ENCODE measurements around the gene GPANK1.

Gene GPANK1

GRCh38 chr6:31687321-31687720, 22.5 kb upstream of the GPANK1 start:
- Histone ChIP-seq H3K4me1 (ENCODE audit: insufficient read depth, low read length) (no peaks in the 10 kb centered on the region), H3K27me3 (ENCODE audit: insufficient read depth, low read length) (no peaks in the 10 kb centered on the region), H3K36me3 (ENCODE audit: insufficient read depth, low read length) (peaks cover 79% of the 10 kb centered on the region), H2AFZ (ENCODE audit: low read depth, low read length) (no peak overlapping the region), H3K9me3 (ENCODE audit: low read length) (peaks cover 3% of the 10 kb centered on the region), H3K4me3 (ENCODE audit: low read length) (no peak overlapping the region)

GRCh38 chr6:31686483-31686882, 21.7 kb upstream of the GPANK1 start:
- peaks cover 3% of the 10 kb centered on the region for H3K9me3 ChIP-seq (ENCODE audit: low read length)
- peaks cover 71% of the 10 kb centered on the region for H3K36me3 ChIP-seq (ENCODE audit: insufficient read depth, low read length)
- H3K4me3 ChIP-seq (ENCODE audit: low read length) = no peak overlapping the region
- no peaks in the 10 kb centered on the region for H3K4me1 ChIP-seq (ENCODE audit: insufficient read depth, low read length)
- H3K27me3 ChIP-seq (ENCODE audit: insufficient read depth, low read length) = no peaks in the 10 kb centered on the region
- H2AFZ ChIP-seq (ENCODE audit: low read depth, low read length) = no peak overlapping the region

GRCh38 chr6:31683591-31683990, 18.8 kb upstream of the GPANK1 start:
- no peaks in the 10 kb centered on the region for H3K27me3 ChIP-seq (ENCODE audit: insufficient read depth, low read length)
- peaks cover 44% of the 10 kb centered on the region for H3K36me3 ChIP-seq (ENCODE audit: insufficient read depth, low read length)
- H3K4me3 ChIP-seq (ENCODE audit: low read length) = no peak overlapping the region
- peaks cover 3% of the 10 kb centered on the region for H3K9me3 ChIP-seq (ENCODE audit: low read length)
- H3K4me1 ChIP-seq (ENCODE audit: insufficient read depth, low read length) = peaks cover 2% of the 10 kb centered on the region
- H2AFZ ChIP-seq (ENCODE audit: low read depth, low read length) = no peak overlapping the region

- no peak overlapping the region for H2AFZ ChIP-seq (ENCODE audit: low read depth, low read length)
- peaks cover 3% of the 10 kb centered on the region for H3K9me3 ChIP-seq (ENCODE audit: low read length)
- peaks cover 21% of the 10 kb centered on the region for H3K36me3 ChIP-seq (ENCODE audit: insufficient read depth, low read length)
- no peak overlapping the region for H3K4me3 ChIP-seq (ENCODE audit: low read length)
- H3K4me1 ChIP-seq (ENCODE audit: insufficient read depth, low read length) = peaks cover 2% of the 10 kb centered on the region
- H3K27me3 ChIP-seq (ENCODE audit: insufficient read depth, low read length) = no peaks in the 10 kb centered on the region
Measured at GRCh38 chr6:31681135-31681671, 16.4 kb upstream of the GPANK1 start.

- Histone ChIP-seq H3K27me3 (ENCODE audit: insufficient read depth, low read length) (no peaks in the 10 kb centered on the region), H3K4me1 (ENCODE audit: insufficient read depth, low read length) (peaks cover 2% of the 10 kb centered on the region), H3K4me3 (ENCODE audit: low read length) (no peak within 1 kb of the TSS), H3K9me3 (ENCODE audit: low read length) (peaks cover 3% of the 10 kb centered on the region), H3K36me3 (ENCODE audit: insufficient read depth, low read length) (peaks cover 17% of the 10 kb centered on the region), H2AFZ (ENCODE audit: low read depth, low read length) (no peak within 1 kb of the TSS)
Measured at GRCh38 chr6:31680226-31681134, 15.7 kb upstream of the GPANK1 start, which contains the start of gene LY6G5C. Gene LY6G5C, minus strand, starts transcription at chr6:31681067. Its CDS starts 694 bp downstream, at chr6:31680373.

- H3K4me3 ChIP-seq (ENCODE audit: low read length) = no peak overlapping the region
- no peak overlapping the region for H2AFZ ChIP-seq (ENCODE audit: low read depth, low read length)
- no peaks in the 10 kb centered on the region for H3K9me3 ChIP-seq (ENCODE audit: low read length)
- peaks cover 2% of the 10 kb centered on the region for H3K4me1 ChIP-seq (ENCODE audit: insufficient read depth, low read length)
- H3K27me3 ChIP-seq (ENCODE audit: insufficient read depth, low read length) = no peaks in the 10 kb centered on the region
- H3K36me3 ChIP-seq (ENCODE audit: insufficient read depth, low read length) = peaks cover 2% of the 10 kb centered on the region
Measured at GRCh38 chr6:31677955-31678354, 13.2 kb upstream of the GPANK1 start.

GRCh38 chr6:31676904-31677303, 12.1 kb upstream of the GPANK1 start:
- Histone ChIP-seq H3K4me1 (ENCODE audit: insufficient read depth, low read length) (peaks cover 2% of the 10 kb centered on the region), H3K9me3 (ENCODE audit: low read length) (no peaks in the 10 kb centered on the region), H3K27me3 (ENCODE audit: insufficient read depth, low read length) (no peaks in the 10 kb centered on the region), H2AFZ (ENCODE audit: low read depth, low read length) (no peak overlapping the region), H3K36me3 (ENCODE audit: insufficient read depth, low read length) (peaks cover 9% of the 10 kb centered on the region), H3K4me3 (ENCODE audit: low read length) (no peak overlapping the region)

- peaks cover 14% of the 10 kb centered on the region for H3K36me3 ChIP-seq (ENCODE audit: insufficient read depth, low read length)
- H2AFZ ChIP-seq (ENCODE audit: low read depth, low read length) = no peak overlapping the region
- H3K4me1 ChIP-seq (ENCODE audit: insufficient read depth, low read length) = peaks cover 2% of the 10 kb centered on the region
- no peaks in the 10 kb centered on the region for H3K9me3 ChIP-seq (ENCODE audit: low read length)
- H3K27me3 ChIP-seq (ENCODE audit: insufficient read depth, low read length) = no peaks in the 10 kb centered on the region
- no peak overlapping the region for H3K4me3 ChIP-seq (ENCODE audit: low read length)
Measured at GRCh38 chr6:31676322-31676903, 11.6 kb upstream of the GPANK1 start.

- H3K9me3 ChIP-seq (ENCODE audit: low read length) = no peaks in the 10 kb centered on the region
- no peak within 1 kb of the TSS for H3K4me3 ChIP-seq (ENCODE audit: low read length)
- peaks cover 7% of the 10 kb centered on the region for H3K4me1 ChIP-seq (ENCODE audit: insufficient read depth, low read length)
- H3K27me3 ChIP-seq (ENCODE audit: insufficient read depth, low read length) = no peaks in the 10 kb centered on the region
- peaks cover 60% of the 10 kb centered on the region for H3K36me3 ChIP-seq (ENCODE audit: insufficient read depth, low read length)
- no peak within 1 kb of the TSS for H2AFZ ChIP-seq (ENCODE audit: low read depth, low read length)
Measured at GRCh38 chr6:31669676-31670075, 4.9 kb upstream of the GPANK1 start, which contains the start of gene LY6G5B. Gene LY6G5B, plus strand, starts transcription at chr6:31669976. Its CDS starts 975 bp downstream, at chr6:31670951.

- Histone ChIP-seq H2AFZ (ENCODE audit: low read depth, low read length) (no peak overlapping the region), H3K4me1 (ENCODE audit: insufficient read depth, low read length) (peaks cover 22% of the 10 kb centered on the region), H3K9me3 (ENCODE audit: low read length) (no peaks in the 10 kb centered on the region), H3K27me3 (ENCODE audit: insufficient read depth, low read length) (no peaks in the 10 kb centered on the region), H3K4me3 (ENCODE audit: low read length) (peak overlapping the region; percentile 63), H3K36me3 (ENCODE audit: insufficient read depth, low read length) (peaks cover 68% of the 10 kb centered on the region)
Measured at GRCh38 chr6:31666337-31666965, 1.7 kb upstream of the GPANK1 start.

- Histone ChIP-seq H3K27me3 (ENCODE audit: insufficient read depth, low read length) (no peaks in the 10 kb centered on the region), H3K4me3 (ENCODE audit: low read length) (peak within 1 kb of the TSS; percentile 63), H3K36me3 (ENCODE audit: insufficient read depth, low read length) (peaks cover 62% of the 10 kb centered on the region), H3K4me1 (ENCODE audit: insufficient read depth, low read length) (peaks cover 26% of the 10 kb centered on the region), H3K9me3 (ENCODE audit: low read length) (no peaks in the 10 kb centered on the region), H2AFZ (ENCODE audit: low read depth, low read length) (peak within 1 kb of the TSS; percentile 46)
Measured at GRCh38 chr6:31665501-31666336, 922 bp upstream of the GPANK1 start, which contains the start of gene CSNK2B. Gene CSNK2B, plus strand, starts transcription at chr6:31666080. Its CDS starts 752 bp downstream, at chr6:31666832.

Data from neuron (in vitro differentiated cells).